Fibroblast of gingiva (primary cell): ENCODE measurements around the gene DACT2.

Experiments
- DNase-seq: peaks from one replicate; pipeline ENCODE4 v3.0.0-alpha.2; 2011; ENCODE audit warnings: low read depth

DACT2 gene

DNA sequence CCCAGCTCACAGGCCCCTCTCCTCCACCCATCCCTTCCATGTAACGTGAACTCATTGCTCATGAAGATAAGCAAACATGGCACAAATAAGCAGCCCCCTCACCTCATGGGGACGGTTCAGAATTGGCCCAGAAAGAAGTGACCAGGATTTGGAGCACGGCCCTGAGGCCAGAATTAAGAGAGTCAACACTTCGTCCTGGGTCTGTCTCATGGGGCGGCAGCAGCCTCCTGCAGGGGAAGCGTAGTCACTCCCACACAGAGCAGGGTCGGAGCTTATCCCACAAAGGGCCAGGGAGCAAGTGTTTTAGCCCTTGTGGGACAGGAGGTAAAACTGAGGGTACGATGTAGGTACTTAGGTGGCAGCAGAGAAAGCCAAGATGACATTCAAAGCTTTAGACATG, 28.6 kb upstream of the DACT2 start:
- DNase-seq: no peak

DNA sequence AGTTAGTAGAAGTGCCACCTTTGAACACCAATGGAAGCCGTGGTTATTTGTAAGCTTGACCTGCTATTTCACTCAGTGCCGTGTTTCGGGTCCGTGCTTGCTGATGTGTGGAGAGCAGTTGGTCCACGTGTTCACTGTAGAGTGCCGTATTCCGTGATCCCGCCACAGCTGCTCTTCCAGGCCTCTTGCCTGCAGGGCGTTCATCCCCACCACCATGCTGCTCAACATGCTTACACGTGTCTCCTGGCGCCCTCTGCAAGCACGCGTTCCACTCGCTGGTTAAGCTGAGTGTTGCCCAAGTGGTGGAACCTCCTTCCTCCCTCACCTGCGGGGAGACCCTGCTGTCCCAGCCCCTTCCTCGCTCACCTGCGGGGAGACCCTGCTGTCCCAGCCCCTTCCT, 28.0 kb upstream of the DACT2 start:
- no peak for DNase-seq

GRCh38 chr6:168347053-168347452, 27.5 kb upstream of the DACT2 start:
- no peak for DNase-seq

GRCh38 chr6:168345896-168346754, 26.5 kb upstream of the DACT2 start:
- DNase-seq: no peak

DNA sequence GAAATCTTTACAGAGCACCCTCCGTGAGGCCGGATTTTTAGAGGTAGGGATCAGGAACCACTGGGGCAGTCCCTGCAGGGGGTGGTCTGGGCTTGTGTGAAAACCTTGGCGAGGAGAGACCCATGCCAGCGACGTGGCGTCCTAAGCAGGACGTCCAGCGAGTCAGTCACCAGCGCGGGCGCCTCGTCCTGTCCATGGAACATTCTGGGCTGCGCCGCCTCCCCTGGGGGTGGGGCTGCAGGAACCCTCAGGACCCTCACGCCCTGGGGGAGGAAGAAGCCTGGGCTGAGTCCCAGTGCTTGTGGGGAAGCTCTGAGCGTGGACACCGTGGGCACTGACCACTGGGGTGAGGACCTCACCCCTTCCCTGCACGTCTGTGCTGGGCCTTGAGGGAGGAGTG, 25.7 kb upstream of the DACT2 start:
- DNase-seq: no peak

DNA sequence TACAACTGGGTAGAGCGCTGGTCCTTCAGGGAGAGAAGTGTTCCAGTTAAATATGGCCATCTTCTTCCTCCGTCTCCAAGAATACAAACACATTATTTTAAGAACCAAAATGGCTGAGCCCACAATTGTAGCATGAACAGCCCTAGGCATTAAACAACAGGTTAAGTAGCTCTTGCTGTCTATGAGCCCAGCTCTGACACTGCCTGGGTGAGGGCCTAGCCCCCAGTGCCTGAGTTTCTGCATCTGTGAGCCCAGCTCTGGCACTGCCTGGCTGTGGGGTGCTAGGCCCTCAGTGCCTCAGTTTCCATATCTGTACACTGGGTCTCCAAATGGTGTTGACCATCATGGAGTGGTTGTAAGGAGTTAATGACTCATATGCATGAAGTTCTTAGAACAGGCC, 24.8 kb upstream of the DACT2 start:
- DNase-seq: no peak

GRCh38 chr6:168343239-168344150, 23.9 kb upstream of the DACT2 start:
- DNase-seq: no peak

DNA sequence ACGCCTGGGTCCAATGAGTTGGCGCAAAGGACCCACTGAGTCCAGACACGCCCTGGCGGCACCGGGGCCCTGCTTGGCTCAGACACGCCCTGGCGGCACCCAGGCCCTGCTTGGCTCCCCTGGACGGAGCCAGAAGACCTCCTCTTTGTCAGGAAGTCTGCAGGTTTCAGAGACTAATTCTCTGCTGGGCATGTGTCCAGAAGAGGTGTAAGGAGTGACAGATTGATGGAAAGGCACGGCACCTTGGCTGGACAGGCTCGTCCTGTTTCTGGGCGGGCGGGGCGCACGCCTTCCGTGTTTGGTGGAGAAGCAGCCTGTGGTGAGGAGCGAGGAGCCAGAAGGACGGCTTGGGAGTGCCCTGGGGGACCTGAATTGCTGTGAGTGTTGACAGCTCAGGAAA, 23.1 kb upstream of the DACT2 start:
- no peak for DNase-seq

GRCh38 chr6:168341280-168341900, 21.8 kb upstream of the DACT2 start:
- no peak for DNase-seq

DNA sequence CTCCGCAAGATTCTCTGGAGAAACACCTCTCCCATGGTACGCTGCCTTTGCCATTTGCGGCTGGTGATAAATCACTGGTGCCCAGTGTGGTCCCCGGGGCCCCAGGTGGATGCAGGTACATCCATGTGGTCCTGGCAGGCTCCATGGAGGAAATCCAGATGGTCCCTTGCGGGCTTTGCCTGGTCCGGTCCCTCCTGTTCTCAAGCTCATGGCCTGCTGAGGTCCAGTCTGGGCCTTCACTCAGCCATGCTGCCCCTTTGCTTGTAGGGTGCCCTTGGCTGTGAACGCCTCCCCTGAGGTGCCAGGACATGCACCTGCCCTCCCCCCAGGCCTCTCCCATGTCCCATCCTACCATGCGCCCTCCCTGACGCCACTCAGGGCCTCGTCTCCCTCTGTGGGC, 21.2 kb upstream of the DACT2 start:
- DNase-seq: no peak

GRCh38 chr6:168338777-168339176, 19.2 kb upstream of the DACT2 start:
- DNase-seq: no peak

- DNase-seq: no peak
Observed at GRCh38 chr6:168336967-168337366, 17.4 kb upstream of the DACT2 start.

DNA sequence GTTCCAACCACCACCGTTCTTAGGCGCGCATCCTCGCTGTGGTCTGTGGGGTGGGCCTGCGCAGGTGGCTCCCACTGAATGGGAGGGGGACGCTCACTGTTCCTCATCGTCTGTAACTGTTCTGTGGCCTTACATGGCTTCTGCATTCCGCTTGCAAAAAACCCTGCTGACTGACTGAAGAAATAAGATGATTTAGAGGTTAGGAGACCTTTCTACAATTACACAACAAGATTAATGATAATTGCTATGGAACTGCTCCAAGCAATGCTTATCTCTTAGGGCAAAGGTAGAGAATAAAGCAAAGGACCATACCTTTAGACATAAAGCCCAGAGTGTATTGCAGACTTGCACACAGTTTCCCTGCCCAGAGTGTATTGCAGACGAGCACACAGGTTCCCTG, 14.4 kb upstream of the DACT2 start:
- no peak for DNase-seq

DNA sequence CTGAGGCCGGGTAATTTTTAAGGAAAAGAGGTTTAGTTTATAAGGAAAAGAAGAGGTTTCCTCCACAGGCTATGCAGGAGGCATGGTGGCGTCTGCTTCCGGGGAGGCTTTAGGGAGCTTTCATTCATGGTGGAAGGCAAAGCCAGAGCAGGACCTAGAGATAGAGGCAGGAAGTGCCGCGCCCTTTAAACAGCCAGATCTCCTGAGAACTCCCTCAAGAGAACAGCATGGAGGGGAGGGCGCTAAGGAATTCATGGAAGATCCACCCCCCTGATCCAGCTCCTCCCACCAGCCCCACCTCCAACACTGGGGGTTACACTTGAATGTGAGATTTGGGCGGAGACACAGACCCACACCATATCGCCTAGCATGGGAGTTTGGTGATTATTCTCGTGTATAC, 13.9 kb upstream of the DACT2 start:
- DNase-seq: no peak

GRCh38 chr6:168333039-168333438, 13.5 kb upstream of the DACT2 start:
- DNase-seq: no peak

DNA sequence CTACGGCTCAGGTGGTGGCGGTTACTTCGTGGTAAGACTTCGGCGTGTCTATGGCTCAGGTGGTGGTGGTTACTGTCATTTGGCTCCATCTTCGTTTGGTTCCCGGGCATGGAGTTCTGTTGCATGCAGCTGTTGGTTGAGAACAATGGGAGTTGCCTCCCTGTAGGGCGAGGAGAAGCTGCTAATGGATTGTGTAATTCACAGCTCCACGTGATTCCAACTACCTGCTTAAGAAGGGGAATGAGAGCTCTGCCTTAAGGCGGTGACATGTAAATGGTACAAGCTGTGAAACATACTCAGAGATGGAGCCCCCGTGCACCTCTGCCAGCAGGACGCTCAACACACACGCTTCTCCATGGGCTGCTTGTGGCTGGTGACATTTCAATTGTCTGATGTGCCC, 12.4 kb upstream of the DACT2 start:
- no peak for DNase-seq

GRCh38 chr6:168331058-168331457, 11.5 kb upstream of the DACT2 start:
- no peak for DNase-seq

DNA sequence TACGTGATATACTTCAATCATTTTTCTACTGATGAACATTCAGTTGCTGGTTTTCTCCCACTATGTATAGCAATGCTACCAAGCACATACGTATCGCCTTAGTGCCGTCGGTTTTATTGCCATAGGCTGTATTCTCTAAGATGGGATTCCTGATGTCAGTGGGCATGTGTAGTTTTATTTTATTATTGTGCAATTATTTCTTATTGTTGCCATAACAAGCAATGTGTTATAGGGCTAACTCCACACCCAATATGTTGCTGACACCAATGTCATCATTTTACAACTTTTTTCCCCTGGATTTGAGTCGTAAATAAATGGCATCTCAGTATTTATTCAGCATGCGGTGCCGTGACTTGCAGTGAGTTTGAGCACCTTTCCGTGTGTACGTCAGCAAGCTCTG, 10.8 kb upstream of the DACT2 start:
- DNase-seq: no peak

DNA sequence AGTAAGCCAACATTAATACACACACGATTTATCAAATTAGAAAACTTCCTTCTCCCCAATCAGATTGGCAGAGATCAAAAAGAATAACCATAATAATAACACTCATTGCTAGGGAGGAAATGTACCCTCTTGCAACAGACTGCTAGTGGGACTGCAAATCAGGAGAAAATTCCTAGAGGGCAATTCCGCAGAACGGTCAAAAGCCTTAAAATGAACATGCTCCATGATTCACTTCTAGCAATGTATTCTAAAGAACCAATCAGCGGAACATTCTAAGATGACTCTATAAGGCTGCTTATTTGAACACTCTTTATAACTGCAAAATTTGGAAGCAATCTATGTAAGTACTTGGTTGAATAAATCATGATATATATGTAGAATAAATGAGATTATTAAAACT, 8.5 kb upstream of the DACT2 start:
- no peak for DNase-seq

- no peak for DNase-seq
Observed at GRCh38 chr6:168326294-168327261, 7.0 kb upstream of the DACT2 start.

DNA sequence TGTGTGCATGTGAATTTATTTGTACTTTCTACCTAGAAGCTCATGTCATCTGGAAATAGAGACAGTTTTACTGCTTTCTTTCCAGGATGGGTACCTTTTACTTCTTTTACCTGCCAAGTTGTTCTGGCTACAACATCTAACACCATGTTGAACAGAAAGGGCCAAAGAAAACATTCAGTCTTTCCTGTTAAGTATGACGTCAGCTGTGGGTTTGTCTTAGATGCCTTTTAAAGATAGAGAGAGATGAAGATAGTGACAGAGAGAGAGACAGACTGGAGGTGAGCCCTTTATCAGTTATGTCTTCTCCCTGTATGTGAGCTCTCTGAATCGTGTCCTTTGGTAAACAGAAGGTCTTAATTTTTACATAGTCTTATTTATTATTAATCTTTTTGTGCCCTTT, 3.4 kb upstream of the DACT2 start:
- no peak for DNase-seq

GRCh38 chr6:168320634-168321033, 1.1 kb upstream of the DACT2 start:
- no peak for DNase-seq
